Ascending aorta (tissue), 2 donors: ENCODE results near the gene TBPL1. TPM values are rescaled to one million over a fixed set of nuclear protein-coding genes. Genes with fewer than 3 reads are reported as not detected.

Experiments used
- DNase-seq, 2 donors: peaks; one replicate each; pipeline ENCODE4 v3.0.0-alpha.2; 2019; ENCODE audit warnings: low spot score in 2 of 2
- H3K27ac ChIP-seq, 2 donors: fragments of 200-600 bp; sonication (generic); one replicate each; pipeline ENCODE4 v1.5.1; 2016 to 2017; ENCODE audit warnings: mild to moderate bottlenecking in 1 of 2
- H3K27me3 ChIP-seq: fragments of 200-600 bp; sonication (generic); one replicate; pipeline ENCODE4 v1.5.1; 2017
- H3K36me3 ChIP-seq, 2 donors: fragments of 200-600 bp; sonication (generic); one replicate each; pipeline ENCODE4 v1.5.1; 2016
- H3K4me1 ChIP-seq, 2 donors: fragments of 200-600 bp; sonication (generic); one replicate each; pipeline ENCODE4 v1.5.1; 2016 to 2017; ENCODE audit warnings: mild to moderate bottlenecking in 1 of 2
- H3K4me3 ChIP-seq, 2 donors: fragments of 200-600 bp; sonication (generic); one replicate each; pipeline ENCODE4 v1.5.1; 2016 to 2017; ENCODE audit warnings: mild to moderate bottlenecking in 1 of 2
- H3K9me3 ChIP-seq, 2 donors: fragments of 200-600 bp; sonication (generic); one replicate each; pipeline ENCODE4 v1.5.1; 2016
- intact Hi-C: fragments of 100-400 bp; cut with DNase I; formaldehyde crosslinking; loops from one replicate; pipeline ENCODE4 v1.15.1; 2023
- total RNA-seq: library from RNA; depleted of rRNA; stranded (reverse); fragments of >200 nt; gene quantifications from one replicate; pipeline ENCODE4 v1.1.0, GENCODE V29; 2016
- TF ChIP-seq, protein P1 (sequence below), 3 experiments: fragments of 200-600 bp in 2 of 3; fragments of 450-650 bp in 1 of 3; sonication (generic) in 2 of 3; IDR thresholded peaks; one replicate each; pipeline ENCODE4 v1.5.1; 2016 to 2019; ENCODE audit warnings: antibody characterized with exemption in 3 of 3, mild to moderate bottlenecking in 1 of 3, moderate library complexity in 1 of 3

TBPL1 gene
- total RNA-seq, 1 donor from 2014 or later, result 23.1 TPM

DNA sequence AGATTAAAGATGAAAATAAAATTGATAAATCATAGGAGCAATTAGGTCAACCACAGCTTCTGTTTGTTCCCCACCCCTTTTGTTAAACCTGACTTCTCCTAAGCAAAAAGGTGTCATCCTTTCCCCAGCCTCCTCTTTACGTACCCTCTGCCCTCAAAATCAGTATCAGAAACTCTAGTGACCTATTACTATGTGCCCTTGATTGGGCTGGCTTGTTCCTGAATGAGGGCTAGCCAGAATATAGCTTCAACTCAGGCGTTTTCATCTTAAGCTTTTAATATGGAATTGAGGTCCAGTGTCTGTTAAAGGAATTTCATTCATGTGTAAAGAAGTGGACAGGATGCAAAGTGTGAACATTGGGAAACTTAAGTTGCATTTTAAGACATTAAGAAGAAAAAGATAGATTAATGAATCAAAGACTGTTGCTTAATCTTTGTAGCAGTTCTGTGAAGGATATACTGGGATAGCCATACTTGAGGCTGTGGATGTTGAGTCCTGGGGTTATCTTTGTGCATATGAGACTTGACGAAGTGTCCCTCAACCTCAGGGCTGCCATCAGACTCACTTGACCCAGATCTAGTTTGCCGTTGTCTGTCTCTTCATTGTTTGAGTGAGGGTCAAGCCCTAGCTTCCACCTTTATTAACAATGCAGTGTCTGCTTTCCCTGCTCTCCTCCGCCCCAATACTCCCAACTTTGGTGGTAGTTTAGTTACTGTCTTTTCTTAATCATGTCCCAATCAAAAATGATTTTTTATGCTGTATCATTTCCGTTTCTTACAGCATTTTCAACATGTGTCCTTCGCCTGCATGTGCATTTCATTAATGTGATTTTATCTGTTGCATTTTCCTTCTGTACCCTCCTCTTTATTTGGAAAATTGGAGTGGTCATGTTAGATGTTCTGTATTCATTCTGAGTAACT is 1.9 kb downstream of the TBPL1 start:
- H3K36me3 ChIP-seq, result no peaks in the 10 kb centered on the region
- H3K27me3 ChIP-seq, result no peaks in the 10 kb centered on the region
- H3K4me1 ChIP-seq, result peaks cover 0 to 17% of the 10 kb centered on the region in 2 donors
- intact Hi-C loops, result loop anchor here (10.0 kb wide), 2 partner anchors 220 to 1100 kb away; partner anchors contain the start of gene HBS1L
- peak overlapping the region in 1 of 2 donors; percentile 83 for H3K4me3 ChIP-seq
- no peaks in the 10 kb centered on the region for H3K9me3 ChIP-seq
- TF ChIP-seq, protein P1, sequence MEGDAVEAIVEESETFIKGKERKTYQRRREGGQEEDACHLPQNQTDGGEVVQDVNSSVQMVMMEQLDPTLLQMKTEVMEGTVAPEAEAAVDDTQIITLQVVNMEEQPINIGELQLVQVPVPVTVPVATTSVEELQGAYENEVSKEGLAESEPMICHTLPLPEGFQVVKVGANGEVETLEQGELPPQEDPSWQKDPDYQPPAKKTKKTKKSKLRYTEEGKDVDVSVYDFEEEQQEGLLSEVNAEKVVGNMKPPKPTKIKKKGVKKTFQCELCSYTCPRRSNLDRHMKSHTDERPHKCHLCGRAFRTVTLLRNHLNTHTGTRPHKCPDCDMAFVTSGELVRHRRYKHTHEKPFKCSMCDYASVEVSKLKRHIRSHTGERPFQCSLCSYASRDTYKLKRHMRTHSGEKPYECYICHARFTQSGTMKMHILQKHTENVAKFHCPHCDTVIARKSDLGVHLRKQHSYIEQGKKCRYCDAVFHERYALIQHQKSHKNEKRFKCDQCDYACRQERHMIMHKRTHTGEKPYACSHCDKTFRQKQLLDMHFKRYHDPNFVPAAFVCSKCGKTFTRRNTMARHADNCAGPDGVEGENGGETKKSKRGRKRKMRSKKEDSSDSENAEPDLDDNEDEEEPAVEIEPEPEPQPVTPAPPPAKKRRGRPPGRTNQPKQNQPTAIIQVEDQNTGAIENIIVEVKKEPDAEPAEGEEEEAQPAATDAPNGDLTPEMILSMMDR (IDR thresholded peaks at IDR 0.05), result no peak
- DNase-seq, result no peak
- no peak overlapping the region for H3K27ac ChIP-seq

DNA sequence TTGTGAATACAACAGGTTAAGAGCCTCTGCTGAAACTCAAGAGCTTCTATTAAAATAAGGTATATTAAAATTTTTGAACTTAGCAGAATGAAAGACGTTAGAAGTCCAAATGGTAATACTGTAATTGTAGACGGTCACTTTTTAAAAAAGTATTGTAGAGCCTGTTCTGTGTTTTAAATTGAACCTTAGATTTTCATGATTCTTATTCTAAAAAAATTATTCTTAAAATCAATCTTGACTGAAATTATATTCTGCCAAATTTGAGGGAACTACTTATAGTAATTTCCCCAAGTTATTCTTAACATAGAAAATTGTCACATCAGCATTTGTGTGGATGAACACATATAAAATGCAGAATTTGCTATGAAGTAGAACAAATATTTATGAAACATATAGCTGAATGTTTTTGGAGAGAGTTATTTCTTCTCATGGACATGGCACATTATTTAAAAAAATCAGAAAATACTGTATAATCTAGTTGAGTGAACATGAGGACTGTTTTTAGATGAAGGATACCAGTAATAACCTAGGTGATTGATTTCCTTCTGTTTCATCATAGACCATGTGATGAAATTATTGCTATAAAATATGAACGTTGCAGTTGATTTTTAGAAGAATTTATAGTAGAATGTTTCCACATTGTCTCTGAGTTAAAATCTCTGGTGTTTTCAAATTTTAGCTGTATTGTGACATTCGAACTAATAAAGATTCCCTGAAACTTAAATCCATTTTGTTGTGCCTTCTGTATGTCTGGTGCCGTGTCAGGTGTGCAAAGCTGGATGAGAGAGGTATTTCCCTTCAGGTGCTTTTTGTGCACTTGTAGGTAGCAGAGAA is 2.8 kb downstream of the TBPL1 start:
- H3K4me1 ChIP-seq, result peaks cover 0 to 17% of the 10 kb centered on the region in 2 donors
- intact Hi-C loops, result loop anchor here (10.0 kb wide), 2 partner anchors 219 to 1099 kb away; partner anchors contain the start of gene HBS1L
- TF ChIP-seq, protein P1 (IDR thresholded peaks at IDR 0.05), result no peak

DNA sequence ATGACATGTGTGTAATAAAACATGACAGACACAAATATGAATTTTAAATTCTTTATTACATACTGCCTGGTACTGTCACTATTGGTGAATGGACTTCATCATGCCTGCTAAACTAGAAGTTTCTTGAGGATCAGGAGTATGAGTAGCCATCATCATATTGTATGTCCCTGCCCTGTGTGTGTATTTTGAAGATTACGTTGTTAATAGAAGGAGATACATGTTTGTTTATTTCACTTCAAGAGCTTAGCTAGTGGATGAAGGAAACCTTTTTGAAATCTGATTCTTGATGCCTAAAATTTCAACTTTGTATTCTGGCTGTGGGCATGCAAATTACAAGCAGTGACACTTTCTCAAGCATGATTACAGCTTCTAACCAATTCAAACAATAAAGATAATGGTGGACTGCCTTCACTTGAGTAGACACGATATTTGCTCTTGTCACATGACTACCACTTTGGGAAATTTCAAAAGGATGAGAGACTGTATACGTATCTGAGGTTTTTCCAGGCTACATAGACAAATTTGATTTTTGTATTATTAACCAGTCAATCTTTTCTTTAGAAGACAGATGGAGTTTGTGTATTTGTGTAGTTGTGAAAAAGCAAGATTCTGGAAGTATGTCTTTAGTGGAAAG is 3.5 kb downstream of the TBPL1 start:
- DNase-seq, result no peak
- intact Hi-C loops, result loop anchor here (10.0 kb wide), 2 partner anchors 218 to 1098 kb away; partner anchors contain the start of gene HBS1L
- Histone ChIP-seq H3K9me3 (no peaks in the 10 kb centered on the region), H3K27me3 (no peaks in the 10 kb centered on the region), H3K36me3 (no peaks in the 10 kb centered on the region), H3K4me1 (peaks cover 0 to 13% of the 10 kb centered on the region in 2 donors), H3K4me3 (no peak overlapping the region), H3K27ac (no peak overlapping the region)
- TF ChIP-seq, protein P1 (IDR thresholded peaks at IDR 0.05), result no peak

More for the DNA sequence above, 2.8 kb downstream of the TBPL1 start:
- Histone ChIP-seq H3K27me3 (no peaks in the 10 kb centered on the region), H3K36me3 (no peaks in the 10 kb centered on the region), H3K27ac (no peak overlapping the region), H3K4me3 (no peak overlapping the region), H3K9me3 (no peaks in the 10 kb centered on the region)
- DNase-seq, result no peak

DNA sequence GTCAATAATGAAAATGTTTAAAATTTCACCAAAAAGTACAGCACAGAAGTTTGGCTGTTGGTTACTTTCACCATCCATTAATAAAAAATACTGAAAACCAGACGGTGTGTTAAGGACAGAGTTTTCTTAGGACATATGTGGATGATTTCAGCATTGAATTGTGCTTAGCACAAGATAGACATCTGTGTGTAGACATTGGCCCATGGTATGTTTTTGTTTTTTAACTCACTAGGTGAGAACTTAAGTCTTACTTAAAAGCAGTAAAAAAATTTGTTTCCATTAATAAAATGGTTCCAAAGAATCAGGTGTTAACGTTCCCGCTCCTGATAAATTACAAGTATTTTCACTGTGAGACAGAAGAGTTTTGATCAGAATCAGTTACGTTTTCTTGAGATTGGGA is 4.2 kb downstream of the TBPL1 start:
- Histone ChIP-seq H3K9me3 (no peaks in the 10 kb centered on the region), H3K4me1 (peaks cover 0 to 13% of the 10 kb centered on the region in 2 donors), H3K36me3 (no peaks in the 10 kb centered on the region), H3K4me3 (no peak overlapping the region), H3K27ac (no peak overlapping the region), H3K27me3 (no peaks in the 10 kb centered on the region)
- intact Hi-C loops, result loop anchor here (10.0 kb wide), 2 partner anchors 218 to 1098 kb away; partner anchors contain the start of gene HBS1L
- DNase-seq, result no peak
- TF ChIP-seq, protein P1 (IDR thresholded peaks at IDR 0.05), result no peak

DNA sequence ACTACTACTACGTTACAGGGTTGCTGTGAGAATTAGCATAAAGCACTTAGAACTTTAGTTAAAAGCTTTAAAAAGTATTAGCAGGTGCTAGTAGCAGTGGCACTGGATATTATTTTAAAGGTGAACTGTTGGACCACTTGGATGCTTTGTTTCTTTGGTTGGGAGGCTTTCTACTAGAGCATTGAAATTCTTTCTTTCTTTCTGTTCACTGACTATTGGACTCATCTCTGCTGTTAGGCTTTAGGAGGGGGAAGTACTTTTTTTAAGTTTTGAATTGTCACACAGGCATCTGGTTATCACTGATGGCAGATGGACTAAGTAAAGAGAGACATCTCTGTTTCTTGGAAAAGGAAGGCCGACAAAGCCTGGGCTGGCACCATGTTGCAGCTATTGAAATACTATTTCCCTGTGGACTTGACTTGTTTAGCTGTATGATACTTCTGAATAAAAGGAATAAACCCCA is 4.8 kb downstream of the TBPL1 start:
- peaks cover 0 to 13% of the 10 kb centered on the region in 2 donors for H3K4me1 ChIP-seq
- no peaks in the 10 kb centered on the region for H3K9me3 ChIP-seq
- H3K36me3 ChIP-seq, result no peaks in the 10 kb centered on the region
- TF ChIP-seq, protein P1 (IDR thresholded peaks at IDR 0.05), result no peak
- H3K27me3 ChIP-seq, result no peaks in the 10 kb centered on the region
- H3K4me3 ChIP-seq, result no peak overlapping the region
- DNase-seq, result no peak
- no peak overlapping the region for H3K27ac ChIP-seq
- intact Hi-C loops, result loop anchor here (10.0 kb wide), 2 partner anchors 217 to 1097 kb away; partner anchors contain the start of gene HBS1L
